ENCODE measurements around the gene USP6NL. TPM values are rescaled to one million over a fixed set of nuclear protein-coding genes. Genes with fewer than 3 reads are reported as not detected.

USP6NL gene
- total RNA-seq, 1 donor from 2014 or later = 6.5 TPM

- no peak for DNase-seq (ENCODE audit: low read depth)
Measured at GRCh38 chr10:11594589-11595394, 16.7 kb downstream of the USP6NL start.

GRCh38 chr10:11593612-11594011 is 17.8 kb downstream of the USP6NL start:
- DNase-seq (ENCODE audit: low read depth) = no peak

DNA sequence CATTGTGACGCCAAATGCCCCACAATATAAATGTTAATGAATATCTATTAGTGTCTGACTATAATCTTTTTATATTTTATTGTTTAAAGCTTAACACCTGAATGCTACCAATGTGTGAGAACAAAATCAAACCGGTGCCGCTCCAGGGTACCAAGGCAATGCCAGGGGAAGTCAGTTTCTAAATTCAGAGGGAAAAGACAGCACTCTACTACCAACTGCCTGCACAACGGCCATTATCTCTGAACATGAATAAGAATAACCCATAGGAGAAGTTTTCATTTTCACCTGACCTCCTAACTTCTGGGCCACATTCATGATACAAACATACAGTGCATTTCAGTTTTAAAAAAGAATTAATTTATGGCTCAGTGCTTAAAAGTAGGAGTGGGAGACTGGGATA is 21.7 kb downstream of the USP6NL start:
- DNase-seq (ENCODE audit: low read depth) = no peak

- no peak for DNase-seq (ENCODE audit: low read depth)
Measured at GRCh38 chr10:11588873-11589574, 22.4 kb downstream of the USP6NL start.

- peak; percentile 60 for DNase-seq (ENCODE audit: low read depth)
Measured at GRCh38 chr10:11587722-11588259, 23.7 kb downstream of the USP6NL start.

DNA sequence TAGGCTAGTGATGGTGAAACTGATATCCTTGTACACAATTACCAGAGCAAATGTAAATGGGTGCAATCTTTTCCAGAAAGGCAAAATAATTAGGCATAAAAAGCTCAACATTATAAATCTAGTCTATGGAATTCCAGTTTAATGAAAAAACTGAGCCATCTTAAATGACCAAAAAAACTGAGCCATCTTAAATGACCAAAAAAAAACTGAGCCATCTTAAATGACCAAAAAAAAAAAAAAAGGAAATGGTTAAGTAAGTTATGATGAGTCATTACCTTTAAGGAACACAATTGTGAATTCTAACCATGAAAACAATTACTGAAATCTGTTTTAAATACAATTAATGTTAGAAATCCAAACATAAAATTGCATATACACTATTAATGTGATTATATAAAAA is 25.3 kb downstream of the USP6NL start:
- DNase-seq (ENCODE audit: low read depth) = no peak

GRCh38 chr10:11581213-11581612 is 30.2 kb downstream of the USP6NL start:
- no peak for DNase-seq (ENCODE audit: low read depth)

DNA sequence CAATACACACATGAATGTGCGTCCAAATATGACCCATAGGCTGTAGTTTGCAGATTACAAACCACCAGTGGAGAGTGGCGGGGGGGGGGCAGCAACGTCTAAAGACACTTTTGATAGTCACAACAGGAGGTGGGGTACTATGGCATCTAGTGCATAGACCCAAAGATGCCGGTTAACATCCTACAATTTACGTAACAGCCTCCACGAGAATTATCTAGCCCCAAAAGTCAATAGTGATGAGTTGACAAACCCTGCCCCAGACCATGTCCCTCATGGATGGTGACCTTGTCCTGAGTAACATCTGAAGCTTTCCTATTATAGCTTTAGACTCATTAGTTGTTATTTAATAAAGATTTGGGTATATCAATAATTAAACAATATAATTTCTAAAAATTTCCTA is 31.6 kb downstream of the USP6NL start:
- DNase-seq (ENCODE audit: low read depth) = no peak

GRCh38 chr10:11578802-11579255 is 32.6 kb downstream of the USP6NL start:
- DNase-seq (ENCODE audit: low read depth) = no peak

DNA sequence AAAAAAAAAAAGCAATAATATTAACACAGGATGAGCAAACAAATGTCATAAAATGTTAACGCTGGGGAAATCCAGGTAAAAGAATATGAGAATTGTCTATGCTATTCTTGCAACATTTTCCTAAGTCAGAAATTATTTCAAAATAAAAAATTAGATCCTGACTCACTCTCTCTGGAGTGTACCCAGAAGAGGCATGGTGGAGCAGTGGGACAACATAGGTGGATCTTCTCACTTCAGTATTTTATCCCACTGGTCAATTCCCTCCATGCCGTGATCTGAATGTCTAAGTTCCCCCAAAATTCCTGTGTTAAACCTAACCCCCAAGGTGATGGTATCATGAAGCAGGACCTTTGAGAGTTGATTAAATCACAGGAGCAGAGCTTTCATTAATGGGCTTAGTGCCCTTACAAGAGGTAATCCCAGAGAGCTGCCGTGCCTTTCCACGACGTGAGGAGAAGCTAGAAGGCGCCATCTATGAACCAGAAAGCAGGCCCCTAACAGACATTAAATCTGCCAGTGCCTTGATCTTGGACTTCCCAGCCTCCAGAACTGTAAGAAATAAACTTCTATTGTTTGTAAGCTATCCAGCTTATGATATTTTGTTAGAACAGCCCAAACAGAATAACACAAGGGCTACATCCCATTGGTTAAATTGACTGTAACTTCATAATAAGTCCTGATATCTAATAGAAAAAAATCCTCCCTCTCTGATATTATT is 35.2 kb downstream of the USP6NL start:
- DNase-seq (ENCODE audit: low read depth) = no peak

GRCh38 chr10:11573497-11573896 is 38.0 kb downstream of the USP6NL start:
- DNase-seq (ENCODE audit: low read depth) = no peak

GRCh38 chr10:11570751-11571150 is 40.7 kb downstream of the USP6NL start:
- no peak for DNase-seq (ENCODE audit: low read depth)

- no peak for DNase-seq (ENCODE audit: low read depth)
Measured at GRCh38 chr10:11569471-11569870, 42.0 kb downstream of the USP6NL start.

- DNase-seq (ENCODE audit: low read depth) = no peak
Measured at GRCh38 chr10:11568578-11568977, 42.9 kb downstream of the USP6NL start.

- DNase-seq (ENCODE audit: low read depth) = no peak
Measured at GRCh38 chr10:11564741-11565140, 46.7 kb downstream of the USP6NL start.

GRCh38 chr10:11563936-11564335 is 47.5 kb downstream of the USP6NL start:
- no peak for DNase-seq (ENCODE audit: low read depth)

DNA sequence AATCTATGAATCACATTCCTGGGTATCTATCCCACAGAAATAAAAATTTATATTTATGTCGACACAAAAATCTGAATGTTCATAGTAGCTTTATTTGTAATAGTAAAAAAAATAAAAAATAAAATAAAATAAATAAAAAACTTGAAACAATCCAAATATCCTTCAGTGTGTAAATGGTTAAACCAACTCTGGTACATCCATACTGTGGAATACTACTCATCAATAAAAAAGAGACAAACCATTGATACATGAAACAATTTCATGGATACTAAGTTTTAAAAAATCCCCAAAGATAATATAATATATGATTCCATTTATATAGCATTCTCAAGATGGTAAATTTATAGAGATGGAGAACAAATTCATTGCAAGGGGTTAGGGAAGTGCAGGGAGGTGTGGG is 48.6 kb downstream of the USP6NL start:
- no peak for DNase-seq (ENCODE audit: low read depth)

DNA sequence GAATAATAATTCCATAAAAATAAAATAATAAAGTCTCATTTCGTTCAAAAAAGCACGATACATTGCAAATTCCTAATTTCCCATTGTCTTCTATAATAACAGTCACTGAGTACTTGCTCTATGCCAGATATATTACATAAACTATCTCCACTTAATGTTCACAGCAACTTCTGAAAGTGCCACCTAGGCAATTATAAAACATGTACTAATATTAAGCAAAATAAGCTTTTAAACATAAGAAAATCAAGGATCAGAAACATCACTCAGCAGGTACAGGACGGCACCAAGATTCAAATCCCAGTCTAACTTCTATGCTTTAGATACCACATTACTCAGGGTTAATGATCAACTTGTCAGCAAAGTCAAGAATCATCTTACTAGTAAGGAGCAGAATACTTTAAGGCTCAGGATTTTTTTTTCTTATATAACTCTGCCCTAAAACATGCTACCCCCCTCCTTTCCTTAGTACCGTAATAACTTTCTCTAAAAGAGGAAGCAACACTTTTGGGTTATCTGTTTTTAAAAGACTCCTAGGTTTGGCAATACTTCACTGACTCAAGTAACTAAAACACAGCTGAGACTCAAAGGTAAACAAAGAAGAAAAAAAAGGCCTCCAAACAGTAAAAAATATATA is 51.3 kb downstream of the USP6NL start:
- no peak for DNase-seq (ENCODE audit: low read depth)

- no peak for DNase-seq (ENCODE audit: low read depth)
Measured at GRCh38 chr10:11557967-11558366, 53.5 kb downstream of the USP6NL start.

GRCh38 chr10:11557513-11557912 is 53.9 kb downstream of the USP6NL start:
- no peak for DNase-seq (ENCODE audit: low read depth)

- no peak for DNase-seq (ENCODE audit: low read depth)
Measured at GRCh38 chr10:11555556-11555955, 55.9 kb downstream of the USP6NL start.
